ENCODE measurements around the gene ANKRD62.

GRCh38 chr18:12046046-12046750 is 47.4 kb upstream of the ANKRD62 start:
- TF ChIP-seq CTCF (IDR thresholded peaks at IDR 0.05) (no peak), POLR2A (IDR thresholded peaks at IDR 0.05) (no peak)
